Measurements from ENCODE around the gene ASIC2.

DNA sequence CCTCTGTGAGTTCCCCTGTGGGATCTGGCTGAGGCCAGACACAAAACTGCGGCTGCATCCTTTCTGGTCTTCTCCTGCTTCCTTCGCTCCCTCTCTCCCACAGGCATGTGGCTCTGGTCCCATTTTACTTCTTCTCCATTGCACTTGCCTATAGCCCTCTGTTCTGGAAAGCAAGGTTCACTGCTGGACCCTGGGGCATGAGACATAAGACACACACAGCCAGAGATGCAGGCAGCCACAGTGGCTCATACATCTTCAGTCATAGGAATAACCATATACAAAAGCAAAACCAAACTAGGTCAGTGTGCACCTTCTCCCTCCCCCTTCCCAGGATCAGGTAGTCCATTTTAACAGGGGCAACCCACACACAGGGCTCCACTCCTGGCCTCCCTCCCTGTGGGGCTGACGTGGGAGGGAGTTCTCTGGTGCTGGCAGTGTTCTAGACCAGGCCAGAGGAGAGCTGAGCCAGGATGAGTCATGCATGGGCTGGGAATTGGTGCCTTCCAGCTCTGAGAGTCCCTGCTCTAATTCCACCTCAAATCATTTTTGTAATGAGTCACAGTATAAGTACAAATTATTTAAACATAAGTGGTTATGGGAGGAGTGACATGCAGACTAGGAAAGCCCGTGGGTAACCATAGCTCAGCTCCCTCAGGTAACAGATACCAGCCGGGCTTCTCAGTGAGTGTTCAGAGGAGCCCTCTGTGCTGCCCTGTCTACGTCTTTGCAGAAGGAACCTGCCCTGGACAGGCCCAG lies 58.0 kb downstream of the ASIC2 start:
- TF ChIP-seq, protein P1, sequence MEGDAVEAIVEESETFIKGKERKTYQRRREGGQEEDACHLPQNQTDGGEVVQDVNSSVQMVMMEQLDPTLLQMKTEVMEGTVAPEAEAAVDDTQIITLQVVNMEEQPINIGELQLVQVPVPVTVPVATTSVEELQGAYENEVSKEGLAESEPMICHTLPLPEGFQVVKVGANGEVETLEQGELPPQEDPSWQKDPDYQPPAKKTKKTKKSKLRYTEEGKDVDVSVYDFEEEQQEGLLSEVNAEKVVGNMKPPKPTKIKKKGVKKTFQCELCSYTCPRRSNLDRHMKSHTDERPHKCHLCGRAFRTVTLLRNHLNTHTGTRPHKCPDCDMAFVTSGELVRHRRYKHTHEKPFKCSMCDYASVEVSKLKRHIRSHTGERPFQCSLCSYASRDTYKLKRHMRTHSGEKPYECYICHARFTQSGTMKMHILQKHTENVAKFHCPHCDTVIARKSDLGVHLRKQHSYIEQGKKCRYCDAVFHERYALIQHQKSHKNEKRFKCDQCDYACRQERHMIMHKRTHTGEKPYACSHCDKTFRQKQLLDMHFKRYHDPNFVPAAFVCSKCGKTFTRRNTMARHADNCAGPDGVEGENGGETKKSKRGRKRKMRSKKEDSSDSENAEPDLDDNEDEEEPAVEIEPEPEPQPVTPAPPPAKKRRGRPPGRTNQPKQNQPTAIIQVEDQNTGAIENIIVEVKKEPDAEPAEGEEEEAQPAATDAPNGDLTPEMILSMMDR (IDR thresholded peaks at IDR 0.05), result no peak
- TF ChIP-seq EZH2 (IDR thresholded peaks at IDR 0.05; ENCODE audit: borderline replicate concordance, insufficient read depth, low read depth, low read length, poor library complexity, severe bottlenecking), result no peak
